HFF-Myc (cell line): Measurements from ENCODE around the gene VRK2.

Experiments
- DNase-seq: peaks from one replicate; pipeline ENCODE4 v3.0.0-alpha.2; 2011; ENCODE audit warnings: low read depth; ENCODE audit errors: extremely low read depth
- H3K4me3 ChIP-seq: replicated peaks from 2 replicates; pipeline ENCODE4 v1.5.1; 2011; ENCODE audit warnings: low read depth, mild to moderate bottlenecking, control low read depth, low read length
- TF ChIP-seq, protein P1 (sequence below): IDR thresholded peaks from 2 replicates; pipeline ENCODE4 v1.5.1; 2012; ENCODE audit warnings: mild to moderate bottlenecking, low read depth, low read length, control low read depth; ENCODE audit errors: missing control alignments

Gene VRK2

DNA sequence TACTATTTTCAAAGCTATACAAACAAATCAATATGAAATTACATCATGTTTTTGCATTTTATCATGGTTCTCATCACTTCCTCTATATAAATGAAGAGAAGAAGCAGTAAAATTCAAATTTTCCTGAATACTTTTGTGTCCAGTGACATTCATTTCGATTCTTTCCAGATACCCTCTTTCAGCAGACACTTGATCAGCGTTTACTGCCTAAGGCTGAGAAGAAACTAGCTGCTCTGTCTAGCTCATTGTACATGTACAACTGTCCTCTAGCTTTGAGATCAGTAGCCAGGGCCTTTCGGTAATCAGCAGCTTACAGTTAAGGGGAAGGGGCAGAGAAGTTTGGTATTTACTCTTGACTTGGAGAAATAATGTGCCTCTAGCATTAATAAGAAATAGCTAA lies 4.8 kb downstream of the VRK2 start:
- no peak overlapping the region for H3K4me3 ChIP-seq
- TF ChIP-seq, protein P1, sequence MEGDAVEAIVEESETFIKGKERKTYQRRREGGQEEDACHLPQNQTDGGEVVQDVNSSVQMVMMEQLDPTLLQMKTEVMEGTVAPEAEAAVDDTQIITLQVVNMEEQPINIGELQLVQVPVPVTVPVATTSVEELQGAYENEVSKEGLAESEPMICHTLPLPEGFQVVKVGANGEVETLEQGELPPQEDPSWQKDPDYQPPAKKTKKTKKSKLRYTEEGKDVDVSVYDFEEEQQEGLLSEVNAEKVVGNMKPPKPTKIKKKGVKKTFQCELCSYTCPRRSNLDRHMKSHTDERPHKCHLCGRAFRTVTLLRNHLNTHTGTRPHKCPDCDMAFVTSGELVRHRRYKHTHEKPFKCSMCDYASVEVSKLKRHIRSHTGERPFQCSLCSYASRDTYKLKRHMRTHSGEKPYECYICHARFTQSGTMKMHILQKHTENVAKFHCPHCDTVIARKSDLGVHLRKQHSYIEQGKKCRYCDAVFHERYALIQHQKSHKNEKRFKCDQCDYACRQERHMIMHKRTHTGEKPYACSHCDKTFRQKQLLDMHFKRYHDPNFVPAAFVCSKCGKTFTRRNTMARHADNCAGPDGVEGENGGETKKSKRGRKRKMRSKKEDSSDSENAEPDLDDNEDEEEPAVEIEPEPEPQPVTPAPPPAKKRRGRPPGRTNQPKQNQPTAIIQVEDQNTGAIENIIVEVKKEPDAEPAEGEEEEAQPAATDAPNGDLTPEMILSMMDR = no peak
- no peak for DNase-seq

DNA sequence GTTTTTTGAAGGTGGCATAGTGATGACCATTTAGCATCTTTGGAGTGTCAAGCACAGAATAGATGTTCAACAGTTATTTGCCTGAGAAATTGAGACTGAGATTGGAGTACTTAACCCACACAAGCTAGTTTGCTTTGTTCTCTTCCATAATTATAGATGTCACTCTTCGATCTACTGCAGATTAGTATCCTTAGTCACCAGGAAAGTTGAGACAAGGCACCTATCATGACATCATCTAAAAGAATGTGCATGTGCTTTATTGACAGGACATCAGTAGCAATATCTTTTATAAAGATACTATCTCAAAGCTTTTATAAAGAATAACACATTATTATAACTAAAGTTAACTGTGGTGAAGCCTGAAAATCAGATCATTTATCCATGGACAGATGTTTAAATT lies 6.4 kb downstream of the VRK2 start:
- TF ChIP-seq, protein P1 = no peak

DNA sequence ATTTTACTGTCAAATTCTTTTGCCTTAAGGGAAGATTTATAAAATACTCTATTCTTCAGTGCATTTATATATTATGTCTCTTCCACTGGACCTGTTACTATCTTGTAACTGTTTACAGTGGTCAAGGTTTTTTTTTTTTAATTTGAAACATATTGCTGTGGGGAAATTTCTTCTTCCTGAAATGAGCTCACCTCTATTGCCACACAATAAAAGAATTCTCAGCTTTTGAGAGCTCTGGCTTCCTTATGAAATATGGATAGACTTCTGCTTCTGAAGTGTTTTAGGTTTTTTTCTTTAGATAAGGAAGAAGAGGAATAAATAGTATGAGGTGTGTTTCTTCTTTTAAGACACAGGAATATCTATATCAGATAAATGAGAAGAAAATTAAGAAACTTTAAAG lies 7.7 kb downstream of the VRK2 start:
- no peak for DNase-seq
- H3K4me3 ChIP-seq = no peak overlapping the region
- TF ChIP-seq, protein P1 = no peak

More for the DNA sequence above, 6.4 kb downstream of the VRK2 start:
- DNase-seq = no peak
- no peak overlapping the region for H3K4me3 ChIP-seq

GRCh38 chr2:58055033-58055786 lies 8.6 kb downstream of the VRK2 start:
- no peak for DNase-seq
- TF ChIP-seq, protein P1 = no peak
- no peak overlapping the region for H3K4me3 ChIP-seq

- H3K4me3 ChIP-seq = no peak overlapping the region
- DNase-seq = no peak
- TF ChIP-seq, protein P1 = no peak
Observed at GRCh38 chr2:58056192-58056916, 9.7 kb downstream of the VRK2 start.

GRCh38 chr2:58057707-58058530 lies 11.3 kb downstream of the VRK2 start:
- DNase-seq = no peak
- no peak overlapping the region for H3K4me3 ChIP-seq
- TF ChIP-seq, protein P1 = no peak
